ENCODE measurements around the gene POLR1F.

Gene POLR1F, protein sequence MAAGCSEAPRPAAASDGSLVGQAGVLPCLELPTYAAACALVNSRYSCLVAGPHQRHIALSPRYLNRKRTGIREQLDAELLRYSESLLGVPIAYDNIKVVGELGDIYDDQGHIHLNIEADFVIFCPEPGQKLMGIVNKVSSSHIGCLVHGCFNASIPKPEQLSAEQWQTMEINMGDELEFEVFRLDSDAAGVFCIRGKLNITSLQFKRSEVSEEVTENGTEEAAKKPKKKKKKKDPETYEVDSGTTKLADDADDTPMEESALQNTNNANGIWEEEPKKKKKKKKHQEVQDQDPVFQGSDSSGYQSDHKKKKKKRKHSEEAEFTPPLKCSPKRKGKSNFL

DNA sequence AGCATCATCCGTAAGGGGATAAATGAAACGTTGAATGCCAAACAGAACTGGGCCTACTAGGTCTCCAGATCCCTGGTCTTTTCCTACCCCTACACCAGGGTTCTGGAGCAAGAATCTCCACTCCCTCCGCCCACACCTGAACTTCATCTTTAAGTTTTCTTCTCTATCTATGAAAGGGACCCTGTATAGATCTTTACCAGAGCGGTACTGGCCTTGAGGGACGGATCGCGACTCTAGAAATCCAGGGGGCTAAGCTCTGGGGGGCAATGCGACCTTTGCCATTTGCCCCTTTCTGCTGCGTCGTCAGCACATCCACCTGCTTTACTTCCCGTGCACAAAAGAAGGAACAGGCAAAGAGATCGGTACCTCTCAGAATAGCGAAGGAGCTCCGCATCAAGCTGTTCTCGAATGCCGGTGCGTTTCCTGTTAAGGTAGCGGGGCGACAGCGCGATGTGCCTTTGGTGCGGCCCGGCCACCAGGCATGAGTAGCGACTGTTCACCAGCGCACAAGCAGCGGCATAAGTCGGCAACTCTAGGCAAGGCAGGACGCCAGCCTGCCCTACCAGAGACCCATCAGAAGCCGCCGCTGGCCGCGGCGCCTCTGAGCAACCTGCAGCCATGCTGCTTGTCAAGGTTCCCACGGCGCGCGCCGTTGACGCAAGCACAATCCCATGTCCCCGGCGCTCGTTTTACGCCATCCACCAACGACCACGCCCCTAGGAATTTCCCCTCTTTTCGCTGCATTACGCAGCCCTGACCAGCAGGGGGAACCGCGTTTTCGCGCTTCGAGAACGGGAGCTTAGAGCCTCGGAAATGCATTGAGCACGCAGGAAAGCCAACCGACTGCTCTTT is at the start of gene POLR1F:
Gene POLR1F (minus strand): TSS at position 641 of the 852 bp plus-strand sequence. CDS start 21 bp downstream, at position 620.
- TF ChIP-seq, protein P1, sequence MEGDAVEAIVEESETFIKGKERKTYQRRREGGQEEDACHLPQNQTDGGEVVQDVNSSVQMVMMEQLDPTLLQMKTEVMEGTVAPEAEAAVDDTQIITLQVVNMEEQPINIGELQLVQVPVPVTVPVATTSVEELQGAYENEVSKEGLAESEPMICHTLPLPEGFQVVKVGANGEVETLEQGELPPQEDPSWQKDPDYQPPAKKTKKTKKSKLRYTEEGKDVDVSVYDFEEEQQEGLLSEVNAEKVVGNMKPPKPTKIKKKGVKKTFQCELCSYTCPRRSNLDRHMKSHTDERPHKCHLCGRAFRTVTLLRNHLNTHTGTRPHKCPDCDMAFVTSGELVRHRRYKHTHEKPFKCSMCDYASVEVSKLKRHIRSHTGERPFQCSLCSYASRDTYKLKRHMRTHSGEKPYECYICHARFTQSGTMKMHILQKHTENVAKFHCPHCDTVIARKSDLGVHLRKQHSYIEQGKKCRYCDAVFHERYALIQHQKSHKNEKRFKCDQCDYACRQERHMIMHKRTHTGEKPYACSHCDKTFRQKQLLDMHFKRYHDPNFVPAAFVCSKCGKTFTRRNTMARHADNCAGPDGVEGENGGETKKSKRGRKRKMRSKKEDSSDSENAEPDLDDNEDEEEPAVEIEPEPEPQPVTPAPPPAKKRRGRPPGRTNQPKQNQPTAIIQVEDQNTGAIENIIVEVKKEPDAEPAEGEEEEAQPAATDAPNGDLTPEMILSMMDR (IDR thresholded peaks at IDR 0.05; ENCODE audit: low read depth, low read length) = peak; percentile 92

DNA sequence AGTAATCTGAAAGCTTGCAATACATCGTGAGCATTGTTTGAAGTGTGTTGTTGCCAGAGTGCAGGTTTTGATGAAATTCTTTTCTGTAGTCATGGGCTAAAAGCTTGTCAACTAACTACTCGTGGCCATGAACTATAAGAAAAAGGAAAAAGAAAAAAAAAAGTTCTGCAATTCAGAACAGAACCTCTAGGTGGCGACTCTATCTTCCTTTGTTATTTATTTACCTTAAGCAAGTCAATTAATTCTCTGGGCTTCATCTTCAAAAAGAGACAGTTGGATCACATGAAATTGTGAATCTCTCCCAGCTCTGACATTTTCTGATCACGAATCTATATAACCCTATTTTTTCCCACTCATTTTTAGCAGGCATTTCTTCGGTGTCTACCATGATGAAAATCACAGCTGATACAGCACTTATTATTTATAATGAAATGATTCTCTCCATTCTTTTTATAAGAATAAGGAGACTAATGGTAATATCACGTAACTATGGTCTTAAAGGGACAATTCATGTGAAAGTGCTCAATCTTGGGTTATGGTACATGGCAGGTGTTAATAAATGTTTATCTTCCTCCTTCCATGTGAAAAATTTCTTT is 45.8 kb upstream of the POLR1F start:
- H3K4me3 ChIP-seq (ENCODE audit: low read depth, low read length) = no peak overlapping the region
- TF ChIP-seq, protein P1 (IDR thresholded peaks at IDR 0.05; ENCODE audit: low read depth, low read length) = peak; percentile 35; the same call in 1 of the 2 replicates

More for the DNA sequence above, at the start of gene POLR1F:
- peak within 1 kb of the TSS; percentile 99 for H3K4me3 ChIP-seq (ENCODE audit: low read depth, low read length)

DNA sequence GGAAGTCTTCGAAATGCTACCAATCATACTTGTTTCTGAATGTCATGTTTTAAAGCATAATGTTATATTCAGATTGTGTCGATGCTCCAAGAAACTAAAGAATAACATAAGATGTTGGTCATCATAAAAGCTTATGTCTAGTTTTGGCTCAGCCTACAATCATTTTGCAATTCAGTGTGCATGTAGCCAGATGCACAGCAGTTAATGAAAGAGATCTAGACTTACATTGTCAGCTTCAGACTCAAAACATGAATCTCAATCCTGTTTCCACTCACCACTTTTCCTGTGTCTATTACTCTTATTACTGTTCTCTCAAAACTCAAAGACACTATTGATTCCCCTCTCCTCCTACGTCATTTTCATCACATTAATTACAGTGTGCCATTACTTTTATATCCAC is 43.2 kb upstream of the POLR1F start:
- H3K4me3 ChIP-seq (ENCODE audit: low read depth, low read length) = no peak overlapping the region
- TF ChIP-seq, protein P1 (IDR thresholded peaks at IDR 0.05; ENCODE audit: low read depth, low read length) = no peak

DNA sequence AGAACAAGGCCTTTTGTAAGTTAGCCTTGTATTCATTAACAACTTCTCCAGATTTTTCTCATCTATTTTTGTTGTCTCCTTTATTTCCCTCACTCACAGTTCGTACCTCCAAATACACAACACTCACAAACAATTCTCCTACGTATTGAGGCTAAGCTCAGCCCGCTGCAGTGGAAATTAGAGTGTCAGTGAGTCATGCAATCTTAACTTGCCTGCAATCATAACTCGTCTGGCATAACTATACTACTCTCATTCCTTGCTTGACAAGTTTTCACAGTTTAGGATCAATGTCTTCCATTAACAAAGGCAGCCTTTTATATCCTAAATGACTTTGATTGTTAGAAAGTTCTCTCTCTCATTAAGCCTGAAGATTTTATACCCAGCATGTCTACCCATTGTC is 40.8 kb upstream of the POLR1F start:
- no peak overlapping the region for H3K4me3 ChIP-seq (ENCODE audit: low read depth, low read length)
- TF ChIP-seq, protein P1 (IDR thresholded peaks at IDR 0.05; ENCODE audit: low read depth, low read length) = no peak

DNA sequence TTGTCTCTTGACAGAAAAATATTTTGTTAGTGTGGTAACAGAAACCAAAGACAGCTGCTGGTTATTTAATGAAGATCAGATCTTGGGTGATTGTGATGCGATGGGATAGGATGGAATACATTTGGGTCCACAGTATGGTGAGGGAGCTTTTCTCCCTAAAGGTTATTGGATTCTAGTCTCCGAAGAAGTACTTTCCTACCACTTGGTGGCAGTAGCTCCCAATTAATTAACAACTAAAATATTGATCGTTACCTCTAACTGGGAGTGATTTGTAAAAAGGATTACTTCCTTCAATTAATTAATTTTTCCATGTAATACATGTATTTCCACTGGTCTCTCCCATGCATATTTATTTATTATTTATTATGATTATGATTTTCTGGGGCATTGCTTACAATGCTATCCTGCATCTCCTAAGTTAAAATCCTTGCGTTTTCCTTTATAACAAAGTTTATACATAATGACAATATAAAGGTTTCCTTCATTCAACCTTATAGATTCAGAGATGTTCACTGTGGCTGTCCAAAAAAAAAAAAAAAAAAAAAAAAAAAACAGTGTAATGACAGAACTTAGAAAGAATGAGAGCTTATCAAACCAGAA is 39.0 kb upstream of the POLR1F start:
- TF ChIP-seq, protein P1 (IDR thresholded peaks at IDR 0.05; ENCODE audit: low read depth, low read length) = no peak
- no peak overlapping the region for H3K4me3 ChIP-seq (ENCODE audit: low read depth, low read length)

DNA sequence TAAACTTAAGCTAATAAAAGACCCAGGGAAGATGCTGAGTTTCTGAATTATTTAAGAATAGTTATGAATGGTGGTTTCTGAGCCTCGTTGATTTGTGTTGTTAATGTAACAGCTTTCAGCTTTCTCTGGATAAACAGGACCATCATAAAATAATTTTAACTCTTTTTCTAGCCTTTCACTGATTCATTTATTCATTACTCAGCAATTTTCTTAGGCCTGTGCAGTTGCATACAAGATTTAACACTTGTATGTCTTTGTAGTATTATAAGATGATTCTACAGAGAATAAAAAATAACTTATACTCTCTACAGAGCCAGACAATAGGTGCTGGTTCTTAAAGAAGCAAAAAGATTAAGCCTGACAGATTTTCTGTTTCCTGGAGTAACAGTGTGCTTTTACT is 35.2 kb upstream of the POLR1F start:
- TF ChIP-seq, protein P1 (IDR thresholded peaks at IDR 0.05; ENCODE audit: low read depth, low read length) = no peak
- H3K4me3 ChIP-seq (ENCODE audit: low read depth, low read length) = no peak overlapping the region
